Fibroblast of gingiva (primary cell): Measurements from ENCODE around the gene TYW1.
"Not testable (repeated sequence)": the region's sequence is repeated elsewhere in the genome, so short reads cannot be mapped to it uniquely, and the experiment has no call there.

Source experiments
- DNase-seq: peaks from one replicate; pipeline ENCODE4 v3.0.0-alpha.2; 2011; ENCODE audit warnings: low read depth

The TYW1 gene

GRCh38 chr7:67130766-67131165 lies 134.1 kb downstream of the TYW1 start:
- DNase-seq = not testable (repeated sequence)

GRCh38 chr7:67134912-67135311 lies 138.3 kb downstream of the TYW1 start:
- DNase-seq = not testable (repeated sequence)

- peak; percentile 10 for DNase-seq
Observed at GRCh38 chr7:67135617-67136486, 139.2 kb downstream of the TYW1 start.

GRCh38 chr7:67137489-67137888 lies 140.9 kb downstream of the TYW1 start:
- not testable (repeated sequence) for DNase-seq

GRCh38 chr7:67139876-67140275 lies 143.2 kb downstream of the TYW1 start:
- not testable (repeated sequence) for DNase-seq

- DNase-seq = not testable (repeated sequence)
Observed at GRCh38 chr7:67141001-67141400, 144.4 kb downstream of the TYW1 start.

- DNase-seq = not testable (repeated sequence)
Observed at GRCh38 chr7:67143091-67143786, 146.6 kb downstream of the TYW1 start.

- DNase-seq = not testable (repeated sequence)
Observed at GRCh38 chr7:67145581-67146193, 149.1 kb downstream of the TYW1 start.

- not testable (repeated sequence) for DNase-seq
Observed at GRCh38 chr7:67149131-67149530, 152.5 kb downstream of the TYW1 start.

GRCh38 chr7:67154374-67154773 lies 157.7 kb downstream of the TYW1 start:
- DNase-seq = not testable (repeated sequence)

GRCh38 chr7:67156064-67156463 lies 159.4 kb downstream of the TYW1 start:
- not testable (repeated sequence) for DNase-seq

GRCh38 chr7:67163285-67163684 lies 166.7 kb downstream of the TYW1 start:
- DNase-seq = not testable (repeated sequence)

GRCh38 chr7:67171151-67171550 lies 174.5 kb downstream of the TYW1 start:
- DNase-seq = not testable (repeated sequence)

GRCh38 chr7:67176730-67177129 lies 180.1 kb downstream of the TYW1 start:
- not testable (repeated sequence) for DNase-seq

- not testable (repeated sequence) for DNase-seq
Observed at GRCh38 chr7:67178915-67179688, 182.5 kb downstream of the TYW1 start.

GRCh38 chr7:67182956-67183750 lies 186.5 kb downstream of the TYW1 start:
- not testable (repeated sequence) for DNase-seq

GRCh38 chr7:67184912-67185659 lies 188.5 kb downstream of the TYW1 start:
- not testable (repeated sequence) for DNase-seq

- not testable (repeated sequence) for DNase-seq
Observed at GRCh38 chr7:67185660-67186129, 189.1 kb downstream of the TYW1 start.

GRCh38 chr7:67189160-67189559 lies 192.5 kb downstream of the TYW1 start:
- DNase-seq = not testable (repeated sequence)
